Caco-2 (cell line): ENCODE data around the gene TICAM2. TPM values are rescaled to one million over a fixed set of nuclear protein-coding genes. Genes with fewer than 3 reads are reported as not detected.
A peak's percentile ranks its signal among the peaks of the same experiment; 100 is the strongest.

Experiments
- BruUV-seq: library from RNA; stranded (reverse); fragments of 400-500 nt; replicated peaks from 2 replicates; lab custom pipeline; 2021; lab: Mats Ljungman, UMichigan
- CTCF ChIA-PET: fragments of 300-600 bp; sonication (Branson Sonifier 250); formaldehyde crosslinking; loops from one replicate; lab custom pipeline; 2022; ENCODE audit warnings: antibody characterized with exemption; lab: Charles Lee
- POLR2A ChIA-PET: fragments of 300-600 bp; sonication (Branson Sonifier 250); formaldehyde crosslinking; loops from one replicate; lab custom pipeline; 2022; ENCODE audit warnings: antibody characterized with exemption; lab: Charles Lee
- DNase-seq, 2 experiments: peaks; one replicate each; pipeline versions ENCODE4 v3.0.0 to v3.0.0-alpha.2; 2020 to 2022
- H3K27me3 ChIP-seq: replicated peaks from 2 replicates; pipeline ENCODE4 v1.6.0; 2011; ENCODE audit warnings: low read length; ENCODE audit not compliant: control insufficient read depth, insufficient read depth
- H3K36me3 ChIP-seq: 2 replicates; pipeline ENCODE4 v1.5.1; 2011; ENCODE audit warnings: low read length; ENCODE audit not compliant: control insufficient read depth, insufficient read depth
- H3K4me1 ChIP-seq: fragments of 250-450 bp; sonication (Bioruptor Pico); 2 replicates; pipeline ENCODE4 v1.5.1; 2020; ENCODE audit warnings: mild to moderate bottlenecking
- H3K4me3 ChIP-seq: 2 replicates; pipeline ENCODE4 v1.5.1; 2011; ENCODE audit warnings: low read depth, mild to moderate bottlenecking, control low read depth, low read length
- H3K9me3 ChIP-seq: fragments of 250-450 bp; sonication (Bioruptor Pico); 2 replicates; pipeline ENCODE4 v1.5.1; 2020; ENCODE audit warnings: mild to moderate bottlenecking, moderate library complexity
- H3K27ac Mint-ChIP-seq: one replicate; pipeline ENCODE4 v1.8.0; 2022; ENCODE audit warnings: mixed read lengths; ENCODE audit not compliant: unreplicated experiment
- H3K27me3 Mint-ChIP-seq: one replicate; pipeline ENCODE4 v1.8.0; 2022; ENCODE audit warnings: mixed read lengths; ENCODE audit not compliant: insufficient read depth, unreplicated experiment
- H3K36me3 Mint-ChIP-seq: one replicate; pipeline ENCODE4 v1.8.0; 2022; ENCODE audit warnings: mild to moderate bottlenecking, mixed read lengths; ENCODE audit not compliant: insufficient read depth, unreplicated experiment
- H3K4me1 Mint-ChIP-seq: one replicate; pipeline ENCODE4 v1.8.0; 2022; ENCODE audit warnings: low read depth, mixed read lengths; ENCODE audit not compliant: unreplicated experiment
- H3K4me3 Mint-ChIP-seq: one replicate; pipeline ENCODE4 v1.8.0; 2022; ENCODE audit warnings: mild to moderate bottlenecking, moderate library complexity, mixed read lengths; ENCODE audit not compliant: unreplicated experiment
- H3K9me3 Mint-ChIP-seq: one replicate; pipeline ENCODE4 v1.8.0; 2022; ENCODE audit warnings: mixed read lengths; ENCODE audit not compliant: unreplicated experiment
- CTCF ChIP-seq, 2 experiments: fragments of 200-600 bp in 1 of 2; IDR thresholded peaks; 1 replicate in 1 of 2; 2 replicates in 1 of 2; pipeline versions ENCODE4 v1.5.1 to v1.8.0; 2011 to 2022; ENCODE audit warnings: antibody characterized with exemption in 1 of 2, control low read depth in 1 of 2, inconsistent platforms in 1 of 2, low read depth in 1 of 2, low read length in 1 of 2, mild to moderate bottlenecking in 1 of 2, moderate library complexity in 1 of 2; ENCODE audit not compliant: insufficient read depth in 1 of 2, severe bottlenecking in 1 of 2, unreplicated experiment in 1 of 2
- intact Hi-C: fragments of 100-400 bp; cut with micrococcal nuclease; formaldehyde crosslinking; loops from one replicate; pipeline ENCODE4 v1.10.0; 2022; ENCODE audit not compliant: unreplicated experiment
- total RNA-seq: library from RNA; stranded (reverse); gene quantifications from 2 replicates; pipeline ENCODE4 v1.2.3, GENCODE V29; 2022

The TICAM2 gene
- total RNA-seq, 1 experiment from 2014 or later: 0.91 TPM

- intact Hi-C loops: no loop called here
- Histone ChIP-seq H3K4me1 (no peaks in the 10 kb centered on the region), H3K36me3 (no peaks in the 10 kb centered on the region), H3K4me3 (no peak overlapping the region), H3K9me3 (no peaks in the 10 kb centered on the region), H3K27me3 (no peaks in the 10 kb centered on the region; the same call in 1 of the 2 replicates)
- peaks cover 6% of the 10 kb centered on the region for H3K27me3 Mint-ChIP-seq
- no peak overlapping the region for H3K27ac Mint-ChIP-seq
- ChIA-PET POLR2A (no interaction called here), CTCF (interaction anchor here (1.5 kb wide), 1 partner anchor 21 kb away, joined by 3 read pairs; no protein-coding TSS in a partner anchor)
- H3K4me1 Mint-ChIP-seq: no peaks in the 10 kb centered on the region
- H3K4me3 Mint-ChIP-seq: no peak overlapping the region
- no peaks in the 10 kb centered on the region for H3K9me3 Mint-ChIP-seq
- H3K36me3 Mint-ChIP-seq: peaks cover 6% of the 10 kb centered on the region
- DNase-seq: no peak
- no TSS peak for BruUV-seq
- TF ChIP-seq CTCF (IDR thresholded peaks at IDR 0.05; ENCODE audit: insufficient read depth in 1 of 2, low read depth in 1 of 2, low read length in 1 of 2, severe bottlenecking in 1 of 2, unreplicated experiment in 1 of 2): no peak
Measured at GRCh38 chr5:115551415-115551814, 50.9 kb downstream of the TICAM2 start.

GRCh38 chr5:115549154-115549553 lies 53.1 kb downstream of the TICAM2 start:
- no peak overlapping the region for H3K4me3 ChIP-seq
- peak in 1 of 2 experiments; percentile 20 for TF ChIP-seq CTCF (IDR thresholded peaks at IDR 0.05; ENCODE audit: insufficient read depth in 1 of 2, low read depth in 1 of 2, low read length in 1 of 2, severe bottlenecking in 1 of 2, unreplicated experiment in 1 of 2)
- Mint-ChIP-seq H3K27ac (no peak overlapping the region), H3K36me3 (peaks cover 15% of the 10 kb centered on the region), H3K4me3 (no peak overlapping the region), H3K9me3 (no peaks in the 10 kb centered on the region), H3K27me3 (peaks cover 6% of the 10 kb centered on the region), H3K4me1 (no peaks in the 10 kb centered on the region)
- DNase-seq: peak in 1 of 2 experiments; percentile 39
- peaks cover 10% of the 10 kb centered on the region for H3K9me3 ChIP-seq
- ChIA-PET POLR2A (no interaction called here), CTCF (no interaction called here)
- no peaks in the 10 kb centered on the region for H3K36me3 ChIP-seq
- intact Hi-C loops: loop anchor here (1.0 kb wide), 2 partner anchors 25 to 37 kb away; no protein-coding TSS in a partner anchor
- no peaks in the 10 kb centered on the region; the same call in 1 of the 2 replicates for H3K27me3 ChIP-seq
- no peaks in the 10 kb centered on the region for H3K4me1 ChIP-seq
- BruUV-seq: no TSS peak

GRCh38 chr5:115548683-115549082 lies 53.6 kb downstream of the TICAM2 start:
- H3K4me1 ChIP-seq: no peaks in the 10 kb centered on the region
- Mint-ChIP-seq H3K27ac (no peak overlapping the region), H3K9me3 (no peaks in the 10 kb centered on the region), H3K27me3 (peaks cover 6% of the 10 kb centered on the region), H3K4me1 (no peaks in the 10 kb centered on the region), H3K4me3 (no peak overlapping the region), H3K36me3 (peaks cover 19% of the 10 kb centered on the region)
- H3K9me3 ChIP-seq: peaks cover 10% of the 10 kb centered on the region
- H3K4me3 ChIP-seq: no peak overlapping the region
- CTCF ChIA-PET: no interaction called here
- no peak for DNase-seq
- H3K27me3 ChIP-seq: no peaks in the 10 kb centered on the region; the same call in 1 of the 2 replicates
- POLR2A ChIA-PET: no interaction called here
- BruUV-seq: no TSS peak
- intact Hi-C loops: loop anchor here (1.0 kb wide), 2 partner anchors 26 to 38 kb away; no protein-coding TSS in a partner anchor
- TF ChIP-seq CTCF (IDR thresholded peaks at IDR 0.05; ENCODE audit: insufficient read depth in 1 of 2, low read depth in 1 of 2, low read length in 1 of 2, severe bottlenecking in 1 of 2, unreplicated experiment in 1 of 2): no peak
- H3K36me3 ChIP-seq: no peaks in the 10 kb centered on the region
